Neutrophil (primary cell): ENCODE measurements around the gene SOX9.

Experiments
- H3K27ac ChIP-seq: fragments of 200-600 bp; sonication (generic); 2 replicates; pipeline ENCODE4 v1.5.1; 2016; ENCODE audit warnings: mild to moderate bottlenecking, moderate library complexity
- H3K27me3 ChIP-seq: fragments of 200-600 bp; sonication (generic); 2 replicates; pipeline ENCODE4 v1.6.0; 2016; ENCODE audit warnings: mild to moderate bottlenecking
- H3K36me3 ChIP-seq: fragments of 200-600 bp; sonication (generic); 2 replicates; pipeline ENCODE4 v1.5.1; 2017
- H3K4me1 ChIP-seq, 2 experiments: fragments of 200-600 bp in 1 of 2; sonication (generic) in 1 of 2; 1 replicate in 1 of 2; 2 replicates in 1 of 2; pipeline versions ENCODE4 v1.5.1 to v1.6.1; 2013 to 2016; ENCODE audit warnings: low read depth in 1 of 2, low read length in 1 of 2, mild to moderate bottlenecking in 1 of 2, moderate library complexity in 1 of 2; ENCODE audit not compliant: control insufficient read depth in 1 of 2, insufficient read depth in 1 of 2
- H3K4me3 ChIP-seq, 2 experiments: fragments of 200-600 bp in 1 of 2; sonication (generic) in 1 of 2; 1 replicate in 1 of 2; 2 replicates in 1 of 2; pipeline ENCODE4 v1.5.1; 2013 to 2016; ENCODE audit warnings: low read depth in 1 of 2, low read length in 1 of 2, mild to moderate bottlenecking in 1 of 2, moderate library complexity in 1 of 2
- H3K9me3 ChIP-seq: fragments of 200-600 bp; sonication (generic); 2 replicates; pipeline ENCODE4 v1.5.1; 2016
- TF ChIP-seq, protein P1 (sequence below): fragments of 200-600 bp; sonication (generic); IDR thresholded peaks from 2 replicates; pipeline ENCODE4 v1.5.1; 2016; ENCODE audit warnings: antibody characterized with exemption

Gene SOX9

DNA sequence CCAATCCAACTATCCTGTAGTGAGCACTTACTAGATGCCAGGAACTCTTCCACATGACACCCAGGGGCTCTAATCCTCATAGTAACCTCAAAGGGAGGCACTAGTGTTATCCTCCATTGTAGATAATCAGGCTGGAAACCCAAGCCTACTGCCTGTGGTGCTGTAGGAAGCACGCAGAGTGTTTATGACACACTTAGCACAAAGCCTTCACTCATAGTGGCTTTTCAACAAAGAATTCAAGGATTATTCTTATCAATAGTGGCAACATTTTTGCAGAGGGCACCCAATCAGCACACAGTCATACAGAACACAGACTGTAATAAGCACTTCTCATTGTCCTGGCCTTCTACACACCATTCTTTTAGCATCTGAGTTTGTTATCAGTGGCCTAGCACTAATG is 18.5 kb upstream of the SOX9 start:
- H3K9me3 ChIP-seq = no peaks in the 10 kb centered on the region
- no peak overlapping the region for H3K27ac ChIP-seq
- no peaks in the 10 kb centered on the region for H3K4me1 ChIP-seq
- TF ChIP-seq, protein P1, sequence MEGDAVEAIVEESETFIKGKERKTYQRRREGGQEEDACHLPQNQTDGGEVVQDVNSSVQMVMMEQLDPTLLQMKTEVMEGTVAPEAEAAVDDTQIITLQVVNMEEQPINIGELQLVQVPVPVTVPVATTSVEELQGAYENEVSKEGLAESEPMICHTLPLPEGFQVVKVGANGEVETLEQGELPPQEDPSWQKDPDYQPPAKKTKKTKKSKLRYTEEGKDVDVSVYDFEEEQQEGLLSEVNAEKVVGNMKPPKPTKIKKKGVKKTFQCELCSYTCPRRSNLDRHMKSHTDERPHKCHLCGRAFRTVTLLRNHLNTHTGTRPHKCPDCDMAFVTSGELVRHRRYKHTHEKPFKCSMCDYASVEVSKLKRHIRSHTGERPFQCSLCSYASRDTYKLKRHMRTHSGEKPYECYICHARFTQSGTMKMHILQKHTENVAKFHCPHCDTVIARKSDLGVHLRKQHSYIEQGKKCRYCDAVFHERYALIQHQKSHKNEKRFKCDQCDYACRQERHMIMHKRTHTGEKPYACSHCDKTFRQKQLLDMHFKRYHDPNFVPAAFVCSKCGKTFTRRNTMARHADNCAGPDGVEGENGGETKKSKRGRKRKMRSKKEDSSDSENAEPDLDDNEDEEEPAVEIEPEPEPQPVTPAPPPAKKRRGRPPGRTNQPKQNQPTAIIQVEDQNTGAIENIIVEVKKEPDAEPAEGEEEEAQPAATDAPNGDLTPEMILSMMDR = no peak
- H3K36me3 ChIP-seq = no peaks in the 10 kb centered on the region
- no peaks in the 10 kb centered on the region for H3K27me3 ChIP-seq
- no peak overlapping the region for H3K4me3 ChIP-seq

DNA sequence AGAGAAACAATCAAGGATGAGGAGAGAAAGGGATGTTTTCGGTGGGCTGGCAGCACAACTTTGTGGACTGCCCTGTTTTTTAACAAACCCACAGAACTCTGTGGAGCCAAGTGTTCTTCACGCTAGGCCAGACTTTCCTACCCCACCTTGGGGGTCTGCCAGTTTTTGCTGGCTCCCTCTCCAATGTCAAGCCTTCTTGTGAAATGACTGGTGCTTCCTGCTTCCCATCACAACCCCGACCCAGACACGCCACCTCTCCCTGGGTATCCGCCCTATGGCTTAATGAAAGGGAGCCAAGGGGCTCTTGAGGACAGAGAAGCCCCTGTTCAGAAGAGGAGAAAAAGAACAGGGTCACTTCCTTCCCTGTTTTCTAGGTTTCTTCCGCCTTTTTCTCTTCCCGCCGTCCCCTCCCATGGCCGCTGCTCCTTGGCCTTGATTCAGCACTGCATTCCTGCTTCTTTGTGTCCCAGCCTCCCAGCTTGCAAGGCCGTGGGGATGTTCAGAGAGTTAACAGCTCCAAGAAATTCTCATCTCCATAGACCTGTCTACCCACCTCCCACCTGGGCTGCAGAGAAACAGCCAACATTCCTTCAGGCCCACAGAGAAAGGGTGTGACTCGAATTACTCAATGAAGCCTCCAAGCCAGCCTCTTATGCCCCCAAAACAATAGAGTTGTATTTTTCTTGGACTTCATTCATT is 16.5 kb upstream of the SOX9 start:
- Histone ChIP-seq H3K4me3 (no peak overlapping the region), H3K27ac (no peak overlapping the region)

DNA sequence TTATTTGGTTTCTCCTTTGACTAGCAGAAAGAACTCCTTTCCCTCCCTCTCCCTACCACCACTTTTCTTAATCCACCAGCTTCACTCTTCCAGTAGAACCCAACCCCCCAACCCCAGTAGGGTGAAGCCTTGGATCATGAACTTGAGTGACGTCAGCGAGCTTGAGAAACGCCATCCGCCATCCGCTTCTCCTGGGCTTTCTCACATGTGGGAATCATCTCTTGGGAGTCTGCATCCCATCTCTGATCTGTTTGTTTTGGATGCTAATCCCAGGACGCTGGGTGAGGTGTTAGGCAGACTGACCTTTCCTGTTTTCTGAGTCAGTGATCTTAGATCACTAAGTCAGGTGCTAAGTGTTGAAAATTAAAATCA is 16.0 kb upstream of the SOX9 start:
- no peak overlapping the region for H3K4me3 ChIP-seq
- no peaks in the 10 kb centered on the region for H3K4me1 ChIP-seq
- H3K36me3 ChIP-seq = no peaks in the 10 kb centered on the region
- peaks cover 7% of the 10 kb centered on the region for H3K27me3 ChIP-seq
- TF ChIP-seq, protein P1 = no peak
- no peaks in the 10 kb centered on the region for H3K9me3 ChIP-seq
- H3K27ac ChIP-seq = no peak overlapping the region

More for the DNA sequence above, 16.5 kb upstream of the SOX9 start:
- H3K36me3 ChIP-seq = no peaks in the 10 kb centered on the region
- H3K27me3 ChIP-seq = peaks cover 2% of the 10 kb centered on the region
- H3K9me3 ChIP-seq = no peaks in the 10 kb centered on the region
- TF ChIP-seq, protein P1 = no peak
- no peaks in the 10 kb centered on the region for H3K4me1 ChIP-seq

DNA sequence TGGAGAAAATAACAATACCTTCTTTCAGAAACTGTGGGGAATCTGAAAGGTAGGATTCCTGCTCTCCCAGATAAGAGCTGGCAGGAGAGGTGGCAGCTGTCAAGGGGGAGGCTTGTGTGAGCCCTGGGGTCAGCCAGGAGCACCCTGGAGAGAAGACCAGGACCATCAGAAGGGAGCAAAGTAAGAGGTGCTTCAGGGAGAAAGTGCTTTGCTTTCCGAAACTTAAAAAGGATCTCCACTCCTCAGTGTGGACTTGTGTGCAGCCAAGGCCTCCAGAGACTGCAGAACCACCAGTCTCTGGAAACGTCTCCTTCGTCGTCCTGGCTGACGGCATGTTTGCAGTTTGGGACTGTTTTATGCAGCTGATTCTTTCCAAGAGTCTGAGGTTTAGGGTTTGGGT is 13.7 kb upstream of the SOX9 start:
- peaks cover 30% of the 10 kb centered on the region for H3K27me3 ChIP-seq
- no peak overlapping the region for H3K27ac ChIP-seq
- H3K9me3 ChIP-seq = no peaks in the 10 kb centered on the region
- H3K4me3 ChIP-seq = no peak overlapping the region
- TF ChIP-seq, protein P1 = no peak
- no peaks in the 10 kb centered on the region for H3K36me3 ChIP-seq
- no peaks in the 10 kb centered on the region for H3K4me1 ChIP-seq

DNA sequence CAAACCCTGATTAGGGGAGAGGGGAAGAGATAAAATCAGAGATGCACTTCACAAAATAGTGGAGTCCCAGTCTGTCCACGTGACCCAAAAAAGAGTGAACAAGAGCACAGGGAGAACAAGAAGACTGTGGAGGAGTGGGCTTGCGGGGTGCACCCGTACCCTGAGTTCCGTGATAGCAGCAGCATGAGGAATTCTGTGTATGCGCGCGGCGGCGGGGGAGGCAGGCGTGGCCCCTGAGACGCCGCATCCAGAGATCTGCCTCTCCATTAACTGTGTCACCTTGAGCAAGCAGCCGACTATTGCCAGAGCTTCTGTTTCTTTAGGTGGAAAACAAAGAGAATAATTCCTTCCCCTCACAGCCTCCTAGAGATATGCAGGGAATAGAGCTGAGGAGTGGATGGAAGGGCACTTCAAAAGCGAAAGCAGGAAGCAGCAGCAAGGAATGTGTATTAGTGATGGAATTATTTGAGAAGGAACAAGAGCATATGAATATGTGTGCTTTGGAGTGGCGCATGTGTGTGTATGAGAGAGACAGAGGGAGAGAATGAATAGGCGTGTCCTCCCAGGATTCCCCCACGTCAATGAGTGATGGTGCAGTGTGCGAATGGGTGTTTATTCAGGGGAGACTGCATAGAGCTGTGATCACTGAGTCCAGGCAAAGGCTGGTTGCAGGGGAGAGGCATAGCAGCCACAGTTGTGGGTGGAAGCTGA is 10.4 kb upstream of the SOX9 start:
- peaks cover 63% of the 10 kb centered on the region for H3K27me3 ChIP-seq
- no peaks in the 10 kb centered on the region for H3K4me1 ChIP-seq
- no peaks in the 10 kb centered on the region for H3K9me3 ChIP-seq
- no peaks in the 10 kb centered on the region for H3K36me3 ChIP-seq
- no peak overlapping the region for H3K4me3 ChIP-seq
- no peak overlapping the region for H3K27ac ChIP-seq
- TF ChIP-seq, protein P1 = no peak
